UCSD-AML1 (cell line): ENCODE data around the gene MTA2.

Experiments
- DNase-seq: peaks from one replicate; lab custom pipeline; 2025; ENCODE audit not compliant: unreplicated experiment; lab: John Stamatoyannopoulos, UW

Gene MTA2

DNA sequence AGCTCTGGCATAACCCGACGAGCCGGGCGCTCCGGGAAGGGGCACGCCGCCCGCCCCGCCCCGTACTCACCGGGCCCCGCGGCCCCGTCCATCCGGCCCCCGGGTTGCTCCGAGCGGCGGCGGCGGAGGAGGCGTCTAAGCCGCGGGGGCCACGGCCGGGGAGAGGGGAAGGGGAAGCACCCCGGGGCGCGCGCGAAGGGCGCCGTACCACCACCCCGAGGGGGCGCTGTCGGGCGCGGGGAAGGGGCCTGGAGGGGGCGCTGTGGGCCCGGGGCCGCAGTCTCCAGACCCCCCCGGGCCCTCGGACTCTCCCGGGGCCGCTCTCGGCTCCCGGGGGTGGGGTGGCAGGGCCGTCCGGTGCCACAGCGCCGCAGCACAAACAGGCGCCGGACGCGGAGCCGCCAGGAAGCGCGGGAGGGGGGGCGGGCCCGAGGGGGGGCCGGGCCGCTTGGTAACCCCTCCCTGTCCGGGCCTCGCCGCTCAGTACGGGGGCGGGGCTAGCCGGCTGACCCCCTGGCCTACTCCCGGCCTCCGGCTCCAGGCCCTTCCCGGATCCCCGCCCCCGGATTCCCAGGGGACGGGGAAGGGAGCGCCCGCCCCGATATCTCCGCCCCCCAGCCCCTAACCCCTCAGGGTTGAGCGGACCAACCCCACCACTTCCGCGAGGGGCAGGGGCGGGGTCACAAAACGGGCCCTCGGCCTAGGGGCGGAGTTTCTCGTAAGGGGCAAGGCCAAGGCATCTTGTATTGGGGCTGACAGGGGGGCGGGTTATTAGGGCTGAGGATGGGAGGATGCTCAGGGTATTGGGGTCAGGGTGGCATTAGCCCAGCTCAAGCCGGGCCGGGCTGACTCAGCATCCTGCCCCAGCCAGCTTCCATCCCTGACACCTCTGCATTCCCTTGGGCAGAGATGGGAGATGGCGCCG, 11.0 kb upstream of the MTA2 start, which contains the start of the genes EML3 and ROM1:
EML3 (minus strand) TSS at position 410 of the 925 bp plus-strand sequence; CDS start at position 92, 318 bp downstream.
ROM1 (plus strand) TSS at position 892 of the 925 bp plus-strand sequence; CDS start at position 917, 25 bp downstream.
- DNase-seq, result peak; percentile 95

DNA sequence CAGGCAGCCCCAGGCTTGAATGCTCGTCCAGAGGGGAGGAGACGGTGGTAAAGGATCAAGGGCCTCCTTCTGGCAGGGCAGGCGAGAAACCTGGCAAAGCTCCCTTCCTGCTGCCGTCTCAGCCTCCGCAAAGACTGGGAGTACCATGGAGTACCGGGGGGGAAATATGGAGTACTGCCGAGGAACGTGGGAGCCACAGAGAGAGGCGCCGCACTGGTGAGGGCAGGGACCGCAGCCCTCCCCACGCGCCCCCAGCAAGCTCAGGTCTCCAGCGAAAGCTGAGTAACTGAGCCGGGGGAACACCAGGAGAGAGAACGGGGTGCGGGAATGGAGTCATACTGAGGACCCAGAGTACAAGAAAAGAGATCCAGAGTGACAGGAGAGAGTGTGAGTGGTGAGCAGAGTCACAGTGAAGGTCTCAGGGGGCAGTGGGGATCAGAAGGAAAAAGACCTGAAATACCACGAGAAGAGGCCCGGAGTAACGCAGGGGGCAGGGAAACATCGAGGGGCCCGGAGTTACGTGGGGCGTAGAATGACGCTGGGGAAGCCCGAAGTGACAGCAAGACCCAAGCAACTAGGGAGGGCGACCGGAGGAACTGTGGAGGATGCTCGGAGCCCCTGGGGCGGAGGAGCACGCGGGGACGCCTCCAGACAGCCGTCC, 10.2 kb upstream of the MTA2 start:
- peak; percentile 63 for DNase-seq

- no peak for DNase-seq
These were observed 9.4 kb upstream of the MTA2 start for GRCh38 chr11:62610814-62611704.

DNA sequence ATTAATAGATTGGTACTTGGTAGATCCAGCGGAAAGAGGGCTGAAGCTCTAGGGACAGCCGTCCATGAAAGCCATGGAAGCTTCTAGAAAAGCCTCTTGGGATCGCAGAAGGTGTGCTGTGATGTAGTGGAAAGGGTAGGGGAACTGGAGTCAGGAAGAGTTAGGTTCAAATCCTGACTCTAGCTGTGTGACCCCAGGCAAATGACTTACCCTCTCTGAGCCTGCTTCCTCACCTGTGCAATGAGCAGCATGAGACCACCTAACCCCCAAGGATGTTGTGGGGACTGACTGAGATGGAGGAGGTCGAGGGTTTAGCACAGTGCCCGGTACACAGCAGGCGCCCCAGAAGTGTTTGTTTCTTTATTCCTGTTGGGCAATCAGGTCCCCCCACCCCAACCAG, 8.7 kb upstream of the MTA2 start:
- DNase-seq, result no peak

DNA sequence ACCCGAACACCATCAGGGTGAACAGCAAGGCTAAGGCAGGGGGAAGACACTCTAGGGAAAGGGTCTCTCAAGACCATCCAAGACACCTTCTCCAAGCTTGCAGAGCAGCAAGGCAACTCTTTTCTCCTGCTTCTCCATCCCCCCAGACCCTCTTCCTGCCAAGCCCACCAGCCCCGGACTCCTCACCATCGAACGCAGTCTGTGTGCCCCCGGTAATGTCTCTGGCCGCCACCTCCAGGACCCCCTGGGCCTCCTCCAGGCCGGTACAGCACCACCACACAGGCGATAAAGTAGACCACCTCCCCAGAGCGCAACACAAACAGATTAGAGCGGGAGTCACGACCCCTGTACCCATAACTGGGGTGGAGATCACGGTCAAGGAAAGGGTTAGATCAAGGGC, 7.1 kb upstream of the MTA2 start:
- no peak for DNase-seq

DNA sequence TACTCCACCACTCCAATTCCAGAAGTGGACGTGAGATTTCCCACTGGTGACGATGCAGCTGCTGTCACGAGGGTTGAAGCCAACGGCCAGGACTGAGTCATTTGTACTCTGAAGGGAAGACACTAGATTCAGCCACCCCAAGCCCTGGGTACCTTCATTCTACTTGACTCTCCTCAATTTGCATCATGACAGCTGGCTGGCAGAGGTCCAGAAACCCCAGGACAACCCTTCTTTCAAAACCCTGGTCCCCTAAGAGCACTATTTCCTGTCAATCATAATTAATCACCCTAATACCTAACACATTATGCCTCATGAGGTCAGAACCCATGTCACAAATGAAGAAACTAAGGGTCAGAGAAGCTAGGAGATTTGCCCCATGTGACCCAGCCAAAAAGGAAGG, 6.0 kb upstream of the MTA2 start:
- no peak for DNase-seq

- no peak for DNase-seq
These were observed 4.2 kb upstream of the MTA2 start for GRCh38 chr11:62605902-62606301.

- DNase-seq, result no peak
These were observed 3.8 kb upstream of the MTA2 start for GRCh38 chr11:62605467-62605866.

DNA sequence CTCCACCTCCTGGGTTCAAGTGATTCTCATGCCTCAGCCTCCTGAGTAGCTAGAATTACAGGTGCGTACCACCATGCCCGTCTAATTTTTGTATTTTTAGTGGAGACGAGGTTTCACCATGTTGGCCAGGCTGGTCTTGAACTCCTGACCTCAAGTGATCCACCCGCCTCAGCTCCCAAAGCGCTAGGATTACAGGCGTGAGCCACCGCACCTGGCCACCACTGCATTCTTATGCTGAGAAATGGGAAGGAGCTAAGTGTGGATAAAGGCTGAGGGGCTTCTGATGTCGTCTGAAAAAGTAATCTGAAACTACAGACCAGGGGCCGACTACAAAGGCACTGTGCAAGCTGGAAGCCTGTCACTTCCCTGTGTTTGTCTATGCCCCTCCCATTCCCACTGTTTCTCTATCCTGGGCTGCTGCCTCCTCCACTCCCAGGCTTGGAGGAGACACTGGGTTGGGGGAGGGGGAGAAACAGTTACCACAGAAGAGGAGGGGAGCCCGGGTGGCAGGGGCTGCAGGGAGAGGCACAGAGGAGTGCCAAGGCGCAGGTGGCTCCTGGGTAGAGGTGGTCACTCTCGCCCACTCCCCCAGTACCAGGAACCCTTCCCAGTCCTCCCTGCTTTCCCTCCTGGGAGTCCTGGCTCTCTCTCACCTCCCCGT, 2.9 kb upstream of the MTA2 start:
- no peak for DNase-seq

GRCh38 chr11:62603776-62604299, 2.2 kb upstream of the MTA2 start:
- DNase-seq, result no peak

- DNase-seq, result no peak
These were observed 1.4 kb upstream of the MTA2 start for GRCh38 chr11:62603072-62603408.

DNA sequence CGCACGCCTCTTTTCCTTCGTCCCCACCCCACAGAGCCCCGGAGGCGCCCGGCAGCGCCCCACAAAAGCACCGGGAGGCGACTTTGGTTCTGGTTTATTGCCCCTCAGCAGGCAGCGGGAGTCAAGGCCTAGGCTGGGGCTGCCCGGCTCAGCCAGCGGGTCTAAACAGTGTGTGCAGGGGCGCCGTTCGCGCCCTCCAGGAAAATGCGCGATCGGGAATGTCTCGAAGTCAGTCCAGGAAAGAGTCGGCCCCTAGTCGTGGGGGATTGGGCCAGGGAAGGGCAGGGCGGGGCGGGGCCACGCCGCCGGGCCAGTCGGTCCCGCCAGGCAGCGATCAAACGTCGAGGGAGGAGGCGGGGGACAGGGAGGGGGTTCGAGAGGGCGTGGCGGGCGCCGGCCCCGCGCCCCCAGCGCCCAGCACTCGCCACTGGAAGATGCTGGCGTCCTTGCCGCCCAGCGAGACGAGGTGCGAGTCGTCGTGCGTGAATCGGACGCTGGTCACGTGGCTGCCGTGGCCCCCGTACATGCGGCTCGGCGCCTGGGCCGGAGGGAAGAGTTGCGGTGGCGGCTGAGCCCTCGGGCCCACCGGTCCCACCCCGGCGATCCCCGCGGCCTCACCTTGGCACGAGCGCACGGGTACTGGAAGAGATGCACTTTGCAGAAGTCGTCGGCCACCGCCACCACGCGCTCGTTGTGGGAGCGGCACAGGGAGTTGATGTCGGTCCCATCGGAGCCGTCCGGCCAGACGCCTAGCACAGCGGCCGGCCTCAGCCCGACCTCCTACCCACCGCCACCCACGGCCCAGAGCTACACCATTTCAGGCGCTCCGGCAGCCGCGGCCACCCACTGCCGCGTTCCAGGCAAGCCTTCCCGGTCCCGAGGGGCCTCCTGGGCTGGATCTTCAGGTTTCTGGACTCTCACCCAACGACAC, 741 bp upstream of the MTA2 start:
- DNase-seq, result no peak

GRCh38 chr11:62601122-62601371, 618 bp downstream of the MTA2 start:
- peak; percentile 63 for DNase-seq

GRCh38 chr11:62600367-62601121, 1.1 kb downstream of the MTA2 start:
- no peak for DNase-seq

DNA sequence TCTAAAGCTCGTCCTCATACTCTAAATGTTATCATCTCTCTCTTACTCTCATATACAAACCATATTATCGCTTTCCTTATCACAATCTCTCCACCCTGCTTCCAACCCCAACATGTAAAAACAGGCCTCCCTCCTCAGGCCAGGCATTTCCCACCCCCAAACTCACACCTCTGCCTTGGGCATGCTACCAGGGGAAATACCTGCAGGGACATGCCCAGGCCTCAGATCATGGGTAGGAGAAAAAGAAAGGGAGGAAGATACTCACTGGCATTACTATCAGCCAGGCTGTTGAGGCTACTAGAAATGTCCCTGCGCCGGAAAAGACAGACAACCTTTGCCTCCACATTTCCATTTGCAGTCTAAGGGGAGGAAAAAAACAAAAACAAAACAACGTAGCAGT, 1.8 kb downstream of the MTA2 start:
- DNase-seq, result no peak

DNA sequence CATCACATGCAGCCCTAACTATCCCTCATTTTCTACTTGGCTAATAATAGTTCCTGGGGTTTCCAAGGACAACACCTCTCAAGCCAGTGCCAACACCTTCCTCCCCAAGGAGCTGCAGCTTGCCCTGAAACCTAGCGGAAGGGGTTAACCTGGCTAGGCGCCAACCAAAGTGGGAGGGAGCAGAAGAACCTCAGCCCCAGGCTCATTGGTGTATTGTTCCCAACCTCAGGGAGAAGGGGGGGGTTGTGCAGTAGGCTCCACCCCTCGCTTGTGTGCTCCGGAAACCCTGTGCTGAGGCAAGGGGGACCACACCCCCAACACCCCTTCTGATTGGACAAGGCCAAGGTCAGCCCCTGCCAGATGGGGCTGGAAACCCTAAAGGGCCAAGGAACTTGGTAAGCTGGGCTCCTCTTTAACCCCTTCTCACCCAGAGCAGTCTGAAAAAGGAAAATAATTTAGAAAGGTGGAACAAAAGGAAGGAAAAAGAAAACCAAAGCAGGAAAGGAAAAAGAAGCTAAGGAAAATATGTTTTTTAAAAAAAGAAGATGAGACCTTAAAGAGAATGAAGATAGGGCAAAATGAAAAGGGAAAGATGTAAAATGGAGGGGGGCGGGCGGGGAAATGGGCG, 2.5 kb downstream of the MTA2 start:
- DNase-seq, result peak; percentile 97

DNA sequence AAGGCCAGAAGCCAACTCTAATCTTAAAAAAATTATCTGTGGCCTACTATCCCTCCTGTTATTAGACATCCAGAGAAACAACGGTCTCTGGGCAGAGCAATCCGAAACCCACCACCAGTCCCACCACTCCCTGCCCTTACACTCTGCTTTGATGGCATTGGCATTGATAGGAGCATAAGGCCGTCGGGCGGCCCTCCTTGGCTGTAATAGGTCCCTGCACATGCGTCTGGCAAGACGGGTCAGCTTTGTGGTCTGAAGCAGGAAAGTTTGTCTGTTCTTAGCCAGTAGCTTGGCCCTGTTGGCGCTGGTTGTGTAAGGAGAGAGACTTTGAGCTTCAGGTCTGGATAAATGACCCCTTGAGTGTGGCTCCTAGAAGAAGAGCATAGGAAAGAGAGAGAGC, 6.5 kb downstream of the MTA2 start:
- no peak for DNase-seq

DNA sequence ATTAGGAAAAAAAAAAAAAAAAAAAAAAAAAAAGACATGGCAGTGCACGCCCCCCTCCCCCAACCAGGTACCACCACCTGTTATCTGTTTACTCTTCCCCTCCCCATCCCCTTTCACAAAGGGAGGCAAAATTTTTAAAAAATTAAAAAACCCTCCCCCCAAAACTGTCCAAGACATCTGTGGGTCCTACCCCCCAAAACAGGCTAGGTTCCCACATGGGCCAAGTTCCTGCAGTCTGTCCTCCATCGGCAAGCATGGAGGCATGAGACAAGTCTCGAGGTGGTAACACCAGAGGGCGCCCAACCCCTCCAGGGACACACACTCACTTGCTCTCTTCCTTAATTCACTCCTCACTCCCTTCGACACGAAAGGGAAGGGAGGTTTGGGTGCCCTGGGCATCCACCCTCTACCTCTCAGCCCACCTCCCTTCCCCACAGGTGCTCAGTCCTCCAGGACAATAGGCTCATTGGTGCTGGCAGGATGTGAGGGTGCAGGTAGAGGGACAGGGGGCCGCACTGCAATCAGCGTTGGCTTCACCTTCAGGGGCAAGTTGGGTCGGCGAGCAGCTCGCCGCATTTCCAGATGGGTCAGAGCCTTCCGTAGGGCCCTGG, 8.1 kb downstream of the MTA2 start:
- peak; percentile 82 for DNase-seq
